Mucosa of rectum (tissue), 2 donors: Measurements from ENCODE around the gene CHRM3.

Experiments
- H3K27ac ChIP-seq, 2 donors: one replicate each; pipeline ENCODE4 v1.7.0; 2013; ENCODE audit warnings: inconsistent platforms in 2 of 2, low read depth in 2 of 2, low read length in 2 of 2
- H3K27me3 ChIP-seq, 2 donors: one replicate each; pipeline ENCODE4 v1.7.0; 2013; ENCODE audit warnings: low read length in 2 of 2; ENCODE audit not compliant: control insufficient read depth in 2 of 2, insufficient read depth in 2 of 2
- H3K36me3 ChIP-seq, 2 donors: one replicate each; pipeline ENCODE4 v1.7.0; 2013; ENCODE audit warnings: low read length in 2 of 2; ENCODE audit not compliant: control insufficient read depth in 2 of 2, insufficient read depth in 2 of 2
- H3K4me1 ChIP-seq, 2 donors: one replicate each; pipeline ENCODE4 v1.7.0; 2013; ENCODE audit warnings: low read length in 2 of 2, mild to moderate bottlenecking in 1 of 2; ENCODE audit not compliant: control insufficient read depth in 2 of 2, insufficient read depth in 2 of 2
- H3K4me3 ChIP-seq, 2 donors: one replicate each; pipeline ENCODE4 v1.7.0; 2013; ENCODE audit warnings: low read length in 2 of 2
- H3K9ac ChIP-seq, 2 donors: one replicate each; pipeline ENCODE4 v1.7.0; 2013; ENCODE audit warnings: low read length in 2 of 2, low read depth in 1 of 2, mild to moderate bottlenecking in 1 of 2
- H3K9me3 ChIP-seq, 2 donors: one replicate each; pipeline ENCODE4 v1.7.0; 2013; ENCODE audit warnings: low read length in 2 of 2; ENCODE audit not compliant: control insufficient read depth in 2 of 2
- donor health status: healthy.
- donor health status: Normal muscosa, but diverticular disease.

The CHRM3 gene

GRCh38 chr1:239394107-239394506 lies 7.7 kb downstream of the CHRM3 start:
- Histone ChIP-seq H3K9me3 (no peaks in the 10 kb centered on the region), H3K36me3 (no peaks in the 10 kb centered on the region), H3K4me3 (no peak overlapping the region), H3K4me1 (no peaks in the 10 kb centered on the region), H3K9ac (no peak overlapping the region), H3K27me3 (no peaks in the 10 kb centered on the region), H3K27ac (no peak overlapping the region)

- Histone ChIP-seq H3K4me3 (no peak overlapping the region), H3K36me3 (no peaks in the 10 kb centered on the region), H3K9ac (no peak overlapping the region), H3K27me3 (no peaks in the 10 kb centered on the region), H3K4me1 (no peaks in the 10 kb centered on the region), H3K27ac (no peak overlapping the region), H3K9me3 (no peaks in the 10 kb centered on the region)
Observed at GRCh38 chr1:239413916-239414315, 27.5 kb downstream of the CHRM3 start.

- Histone ChIP-seq H3K9ac (no peak overlapping the region), H3K4me1 (no peaks in the 10 kb centered on the region), H3K27ac (no peak overlapping the region), H3K4me3 (no peak overlapping the region), H3K27me3 (no peaks in the 10 kb centered on the region), H3K36me3 (no peaks in the 10 kb centered on the region), H3K9me3 (no peaks in the 10 kb centered on the region)
Observed at GRCh38 chr1:239417221-239417620, 30.9 kb downstream of the CHRM3 start.

- no peaks in the 10 kb centered on the region for H3K36me3 ChIP-seq
- no peak overlapping the region for H3K4me3 ChIP-seq
- no peaks in the 10 kb centered on the region for H3K4me1 ChIP-seq
- no peak overlapping the region for H3K9ac ChIP-seq
- no peaks in the 10 kb centered on the region for H3K9me3 ChIP-seq
- H3K27ac ChIP-seq = no peak overlapping the region
- H3K27me3 ChIP-seq = no peaks in the 10 kb centered on the region
Observed at GRCh38 chr1:239417986-239418640, 31.7 kb downstream of the CHRM3 start.

- no peak overlapping the region for H3K9ac ChIP-seq
- no peaks in the 10 kb centered on the region for H3K4me1 ChIP-seq
- no peak overlapping the region for H3K4me3 ChIP-seq
- no peaks in the 10 kb centered on the region for H3K9me3 ChIP-seq
- H3K27ac ChIP-seq = no peak overlapping the region
- no peaks in the 10 kb centered on the region for H3K27me3 ChIP-seq
- H3K36me3 ChIP-seq = no peaks in the 10 kb centered on the region
Observed at GRCh38 chr1:239418681-239419080, 32.3 kb downstream of the CHRM3 start.

GRCh38 chr1:239421811-239422210 lies 35.4 kb downstream of the CHRM3 start:
- H3K4me3 ChIP-seq = no peak overlapping the region
- no peaks in the 10 kb centered on the region for H3K4me1 ChIP-seq
- H3K36me3 ChIP-seq = no peaks in the 10 kb centered on the region
- H3K27me3 ChIP-seq = no peaks in the 10 kb centered on the region
- no peaks in the 10 kb centered on the region for H3K9me3 ChIP-seq
- no peak overlapping the region for H3K9ac ChIP-seq
- no peak overlapping the region for H3K27ac ChIP-seq

- Histone ChIP-seq H3K27ac (no peak overlapping the region), H3K36me3 (no peaks in the 10 kb centered on the region), H3K4me1 (no peaks in the 10 kb centered on the region), H3K9me3 (no peaks in the 10 kb centered on the region), H3K4me3 (no peak overlapping the region), H3K27me3 (no peaks in the 10 kb centered on the region), H3K9ac (no peak overlapping the region)
Observed at GRCh38 chr1:239422818-239423217, 36.5 kb downstream of the CHRM3 start.

- Histone ChIP-seq H3K36me3 (no peaks in the 10 kb centered on the region), H3K9ac (no peak overlapping the region), H3K4me1 (no peaks in the 10 kb centered on the region), H3K27me3 (no peaks in the 10 kb centered on the region), H3K27ac (no peak overlapping the region), H3K9me3 (no peaks in the 10 kb centered on the region), H3K4me3 (no peak overlapping the region)
Observed at GRCh38 chr1:239426821-239427475, 40.6 kb downstream of the CHRM3 start.

GRCh38 chr1:239427712-239428111 lies 41.3 kb downstream of the CHRM3 start:
- no peak overlapping the region for H3K27ac ChIP-seq
- H3K4me1 ChIP-seq = no peaks in the 10 kb centered on the region
- H3K9me3 ChIP-seq = no peaks in the 10 kb centered on the region
- H3K9ac ChIP-seq = no peak overlapping the region
- no peaks in the 10 kb centered on the region for H3K36me3 ChIP-seq
- no peaks in the 10 kb centered on the region for H3K27me3 ChIP-seq
- H3K4me3 ChIP-seq = no peak overlapping the region

- Histone ChIP-seq H3K27me3 (no peaks in the 10 kb centered on the region), H3K9me3 (no peaks in the 10 kb centered on the region), H3K36me3 (no peaks in the 10 kb centered on the region), H3K4me1 (no peaks in the 10 kb centered on the region), H3K4me3 (no peak overlapping the region), H3K27ac (no peak overlapping the region), H3K9ac (no peak overlapping the region)
Observed at GRCh38 chr1:239428120-239428710, 41.8 kb downstream of the CHRM3 start.
